SIG-M5 treated with dmso at 0.1 percent for 504 hours (cell line): ENCODE data around the gene PPM1H.

Experiments used
- DNase-seq: peaks from one replicate; lab custom pipeline; 2025; ENCODE audit not compliant: unreplicated experiment; lab: John Stamatoyannopoulos, UW

PPM1H gene

GRCh38 chr12:62657363-62657632 is 277.7 kb downstream of the PPM1H start:
- no peak for DNase-seq

GRCh38 chr12:62656591-62657362 is 278.2 kb downstream of the PPM1H start:
- DNase-seq: no peak

GRCh38 chr12:62655666-62656151 is 279.2 kb downstream of the PPM1H start:
- no peak for DNase-seq

- no peak for DNase-seq
Observed at GRCh38 chr12:62654326-62655241, 280.4 kb downstream of the PPM1H start.

- DNase-seq: no peak
Observed at GRCh38 chr12:62653740-62654139, 281.2 kb downstream of the PPM1H start.

- no peak for DNase-seq
Observed at GRCh38 chr12:62653304-62653703, 281.6 kb downstream of the PPM1H start.

GRCh38 chr12:62651138-62651537 is 283.8 kb downstream of the PPM1H start:
- DNase-seq: no peak

GRCh38 chr12:62649412-62650138 is 285.4 kb downstream of the PPM1H start:
- no peak for DNase-seq

- no peak for DNase-seq
Observed at GRCh38 chr12:62647586-62647985, 287.4 kb downstream of the PPM1H start.

- no peak for DNase-seq
Observed at GRCh38 chr12:62646566-62646965, 288.4 kb downstream of the PPM1H start.

GRCh38 chr12:62643486-62643885 is 291.5 kb downstream of the PPM1H start:
- no peak for DNase-seq

GRCh38 chr12:62642486-62642885 is 292.5 kb downstream of the PPM1H start:
- DNase-seq: no peak

- no peak for DNase-seq
Observed at GRCh38 chr12:62640910-62641448, 294.0 kb downstream of the PPM1H start.

GRCh38 chr12:62637679-62638078 is 297.3 kb downstream of the PPM1H start:
- DNase-seq: no peak

- DNase-seq: no peak
Observed at GRCh38 chr12:62635649-62636048, 299.3 kb downstream of the PPM1H start.

GRCh38 chr12:62632411-62632918 is 302.5 kb downstream of the PPM1H start:
- DNase-seq: no peak

GRCh38 chr12:62631471-62632410 is 303.2 kb downstream of the PPM1H start:
- no peak for DNase-seq

GRCh38 chr12:62629971-62630739 is 304.8 kb downstream of the PPM1H start:
- no peak for DNase-seq

- no peak for DNase-seq
Observed at GRCh38 chr12:62629413-62629812, 305.5 kb downstream of the PPM1H start.
